HG03442 (cell line): ENCODE measurements around the gene JPH3.
A peak's percentile ranks its signal among the peaks of the same experiment; 100 is the strongest.
"Not testable (repeated sequence)": the region's sequence is repeated elsewhere in the genome, so short reads cannot be mapped to it uniquely, and the experiment has no call there.

Experiments
- ATAC-seq: cut with Tn5 transposase; IDR thresholded peaks from one replicate; pipeline ENCODE4 v1.9.1; 2021; ENCODE audit warnings: mild to moderate bottlenecking, moderate library complexity; ENCODE audit not compliant: unreplicated experiment

The JPH3 gene

GRCh38 chr16:87707714-87708580, 105.6 kb downstream of the JPH3 start:
- no peak for ATAC-seq

- no peak for ATAC-seq
Observed at GRCh38 chr16:87708881-87709638, 106.8 kb downstream of the JPH3 start.

- ATAC-seq, result no peak
Observed at GRCh38 chr16:87709677-87710076, 107.4 kb downstream of the JPH3 start.

- no peak for ATAC-seq
Observed at GRCh38 chr16:87710887-87711286, 108.6 kb downstream of the JPH3 start.

- ATAC-seq, result no peak
Observed at GRCh38 chr16:87712184-87712762, 110.0 kb downstream of the JPH3 start.

- no peak for ATAC-seq
Observed at GRCh38 chr16:87713451-87714229, 111.3 kb downstream of the JPH3 start.

GRCh38 chr16:87715231-87715630, 112.9 kb downstream of the JPH3 start:
- no peak for ATAC-seq

GRCh38 chr16:87715658-87716057, 113.3 kb downstream of the JPH3 start:
- no peak for ATAC-seq

- ATAC-seq, result not testable (repeated sequence)
Observed at GRCh38 chr16:87718831-87719230, 116.5 kb downstream of the JPH3 start.

- no peak for ATAC-seq
Observed at GRCh38 chr16:87720446-87720845, 118.1 kb downstream of the JPH3 start.

- ATAC-seq, result no peak
Observed at GRCh38 chr16:87721622-87722585, 119.6 kb downstream of the JPH3 start.

GRCh38 chr16:87722590-87723225, 120.4 kb downstream of the JPH3 start:
- ATAC-seq, result no peak

- peak; percentile 41 for ATAC-seq
Observed at GRCh38 chr16:87723226-87723623, 120.9 kb downstream of the JPH3 start.

- peak; percentile 45 for ATAC-seq
Observed at GRCh38 chr16:87724490-87725291, 122.4 kb downstream of the JPH3 start.

GRCh38 chr16:87725596-87726235, 123.4 kb downstream of the JPH3 start:
- no peak for ATAC-seq

- not testable (repeated sequence) for ATAC-seq
Observed at GRCh38 chr16:87726577-87726976, 124.3 kb downstream of the JPH3 start.

GRCh38 chr16:87727346-87727745, 125.0 kb downstream of the JPH3 start:
- no peak for ATAC-seq

GRCh38 chr16:87728026-87728425, 125.7 kb downstream of the JPH3 start:
- no peak for ATAC-seq
